Activated naive CD8-positive, alpha-beta T cell treated with anti-CD3 and anti-CD28 coated beads, Interleukin-2, amount 50 U/mL, for 24 hours (primary cell): ENCODE results near the gene RTN1.

ENCODE experiments used
- ATAC-seq: fragments of 150-1000 bp; cut with Tn5 transposase; one replicate; pipeline ENCODE4 v1.10.0; 2021
- DNase-seq: peaks from one replicate; pipeline ENCODE4 v3.0.0; 2021
- H3K27ac Mint-ChIP-seq: one replicate; pipeline ENCODE4 v1.8.0; 2021; ENCODE audit warnings: mild to moderate bottlenecking, mixed read lengths
- H3K27me3 Mint-ChIP-seq: one replicate; pipeline ENCODE4 v1.8.0; 2021; ENCODE audit warnings: mixed read lengths
- H3K36me3 Mint-ChIP-seq: one replicate; pipeline ENCODE4 v1.8.0; 2021; ENCODE audit warnings: low read depth, mixed read lengths
- H3K4me1 Mint-ChIP-seq: one replicate; pipeline ENCODE4 v1.8.0; 2021; ENCODE audit warnings: mixed read lengths
- H3K4me3 Mint-ChIP-seq: one replicate; pipeline ENCODE4 v1.8.0; 2021; ENCODE audit warnings: mild to moderate bottlenecking, moderate library complexity, mixed read lengths
- H3K9me3 Mint-ChIP-seq: one replicate; pipeline ENCODE4 v1.8.0; 2021; ENCODE audit warnings: mixed read lengths

RTN1 gene

GRCh38 chr14:59739794-59740193 lies 130.8 kb downstream of the RTN1 start:
- Mint-ChIP-seq H3K27ac (no peak overlapping the region), H3K4me1 (no peaks in the 10 kb centered on the region), H3K27me3 (peaks cover 2% of the 10 kb centered on the region), H3K9me3 (peaks cover 4% of the 10 kb centered on the region), H3K4me3 (no peak overlapping the region), H3K36me3 (no peaks in the 10 kb centered on the region)
- DNase-seq: no peak
- ATAC-seq: no peak

GRCh38 chr14:59728304-59728703 lies 142.3 kb downstream of the RTN1 start:
- DNase-seq (no peak), ATAC-seq (no peak)
- no peaks in the 10 kb centered on the region for H3K36me3 Mint-ChIP-seq
- H3K4me1 Mint-ChIP-seq: no peaks in the 10 kb centered on the region
- H3K4me3 Mint-ChIP-seq: no peak overlapping the region
- peaks cover 5% of the 10 kb centered on the region for H3K27me3 Mint-ChIP-seq
- H3K27ac Mint-ChIP-seq: no peak overlapping the region
- H3K9me3 Mint-ChIP-seq: no peaks in the 10 kb centered on the region

GRCh38 chr14:59727073-59727661 lies 143.4 kb downstream of the RTN1 start:
- DNase-seq (no peak), ATAC-seq (no peak)
- Mint-ChIP-seq H3K27me3 (peaks cover 5% of the 10 kb centered on the region), H3K4me1 (no peaks in the 10 kb centered on the region), H3K27ac (no peak overlapping the region), H3K9me3 (no peaks in the 10 kb centered on the region), H3K36me3 (no peaks in the 10 kb centered on the region), H3K4me3 (no peak overlapping the region)

GRCh38 chr14:59711080-59711479 lies 159.5 kb downstream of the RTN1 start:
- ATAC-seq (no peak), DNase-seq (no peak)
- no peaks in the 10 kb centered on the region for H3K4me1 Mint-ChIP-seq
- no peak overlapping the region for H3K4me3 Mint-ChIP-seq
- H3K27ac Mint-ChIP-seq: no peak overlapping the region
- peaks cover 6% of the 10 kb centered on the region for H3K27me3 Mint-ChIP-seq
- H3K36me3 Mint-ChIP-seq: no peaks in the 10 kb centered on the region
- no peaks in the 10 kb centered on the region for H3K9me3 Mint-ChIP-seq

- Mint-ChIP-seq H3K4me3 (no peak overlapping the region), H3K27me3 (peaks cover 8% of the 10 kb centered on the region), H3K36me3 (no peaks in the 10 kb centered on the region), H3K27ac (no peak overlapping the region), H3K9me3 (peaks cover under 1% of the 10 kb centered on the region), H3K4me1 (no peaks in the 10 kb centered on the region)
- ATAC-seq (no peak), DNase-seq (no peak)
Measured at GRCh38 chr14:59707778-59708561, 162.6 kb downstream of the RTN1 start.

GRCh38 chr14:59705866-59706265 lies 164.7 kb downstream of the RTN1 start:
- Mint-ChIP-seq H3K9me3 (peaks cover 7% of the 10 kb centered on the region), H3K4me3 (no peak overlapping the region), H3K27ac (no peak overlapping the region), H3K27me3 (peaks cover 8% of the 10 kb centered on the region), H3K4me1 (no peaks in the 10 kb centered on the region), H3K36me3 (no peaks in the 10 kb centered on the region)
- ATAC-seq (no peak), DNase-seq (no peak)

GRCh38 chr14:59705245-59705644 lies 165.3 kb downstream of the RTN1 start:
- Mint-ChIP-seq H3K27me3 (peaks cover 8% of the 10 kb centered on the region), H3K36me3 (no peaks in the 10 kb centered on the region)
- ATAC-seq: no peak

GRCh38 chr14:59704054-59704645 lies 166.4 kb downstream of the RTN1 start:
- Mint-ChIP-seq H3K9me3 (peaks cover 7% of the 10 kb centered on the region), H3K36me3 (no peaks in the 10 kb centered on the region), H3K4me1 (no peaks in the 10 kb centered on the region), H3K4me3 (no peak overlapping the region), H3K27ac (no peak overlapping the region), H3K27me3 (peaks cover 5% of the 10 kb centered on the region)
- DNase-seq (no peak), ATAC-seq (no peak)

More at GRCh38 chr14:59705245-59705644, 165.3 kb downstream of the RTN1 start:
- Mint-ChIP-seq H3K4me1 (no peaks in the 10 kb centered on the region), H3K9me3 (peaks cover 7% of the 10 kb centered on the region), H3K4me3 (no peak overlapping the region), H3K27ac (no peak overlapping the region)
- DNase-seq: no peak

- ATAC-seq: no peak
- H3K27ac Mint-ChIP-seq: no peak overlapping the region
- H3K4me1 Mint-ChIP-seq: no peaks in the 10 kb centered on the region
- H3K9me3 Mint-ChIP-seq: peaks cover 7% of the 10 kb centered on the region
- H3K36me3 Mint-ChIP-seq: no peaks in the 10 kb centered on the region
- no peak for DNase-seq
- peaks cover under 1% of the 10 kb centered on the region for H3K27me3 Mint-ChIP-seq
- H3K4me3 Mint-ChIP-seq: no peak overlapping the region
Measured at GRCh38 chr14:59699442-59699841, 171.1 kb downstream of the RTN1 start.

- Mint-ChIP-seq H3K27ac (no peak overlapping the region), H3K36me3 (no peaks in the 10 kb centered on the region), H3K9me3 (peaks cover 7% of the 10 kb centered on the region), H3K27me3 (no peaks in the 10 kb centered on the region), H3K4me3 (no peak overlapping the region), H3K4me1 (no peaks in the 10 kb centered on the region)
- ATAC-seq (no peak), DNase-seq (no peak)
Measured at GRCh38 chr14:59698793-59699192, 171.8 kb downstream of the RTN1 start.

GRCh38 chr14:59695198-59695597 lies 175.4 kb downstream of the RTN1 start:
- Mint-ChIP-seq H3K4me3 (no peak overlapping the region), H3K27ac (no peak overlapping the region), H3K27me3 (peaks cover 7% of the 10 kb centered on the region), H3K36me3 (no peaks in the 10 kb centered on the region), H3K4me1 (no peaks in the 10 kb centered on the region), H3K9me3 (no peaks in the 10 kb centered on the region)
- no peak for ATAC-seq
- no peak for DNase-seq

GRCh38 chr14:59691266-59691665 lies 179.3 kb downstream of the RTN1 start:
- no peak for DNase-seq
- no peak overlapping the region for H3K4me3 Mint-ChIP-seq
- no peak for ATAC-seq
- H3K27me3 Mint-ChIP-seq: peaks cover 14% of the 10 kb centered on the region
- H3K36me3 Mint-ChIP-seq: no peaks in the 10 kb centered on the region
- no peaks in the 10 kb centered on the region for H3K9me3 Mint-ChIP-seq
- no peak overlapping the region for H3K27ac Mint-ChIP-seq
- no peaks in the 10 kb centered on the region for H3K4me1 Mint-ChIP-seq

- no peaks in the 10 kb centered on the region for H3K36me3 Mint-ChIP-seq
- no peaks in the 10 kb centered on the region for H3K9me3 Mint-ChIP-seq
- H3K4me1 Mint-ChIP-seq: no peaks in the 10 kb centered on the region
- peaks cover 17% of the 10 kb centered on the region for H3K27me3 Mint-ChIP-seq
- no peak overlapping the region for H3K27ac Mint-ChIP-seq
- DNase-seq (no peak), ATAC-seq (no peak)
- H3K4me3 Mint-ChIP-seq: no peak overlapping the region
Measured at GRCh38 chr14:59690426-59690825, 180.2 kb downstream of the RTN1 start.

GRCh38 chr14:59688224-59689170 lies 182.1 kb downstream of the RTN1 start:
- DNase-seq: peak; percentile 17
- no peaks in the 10 kb centered on the region for H3K9me3 Mint-ChIP-seq
- H3K27me3 Mint-ChIP-seq: peaks cover 23% of the 10 kb centered on the region
- no peaks in the 10 kb centered on the region for H3K36me3 Mint-ChIP-seq
- no peaks in the 10 kb centered on the region for H3K4me1 Mint-ChIP-seq
- H3K27ac Mint-ChIP-seq: no peak overlapping the region
- H3K4me3 Mint-ChIP-seq: no peak overlapping the region
- ATAC-seq: peak; percentile 83
